HEK293 (cell line): ENCODE data around the gene SPRED2.

Experiments
- GFI1B ChIP-seq: fragments of 450-650 bp; formaldehyde crosslinking; IDR thresholded peaks from 2 replicates; pipeline ENCODE4 v1.5.1; 2016; ENCODE audit warnings: missing biosample characterization, missing genetic modification characterization
- ZBTB7A ChIP-seq: fragments of 450-650 bp; formaldehyde crosslinking; IDR thresholded peaks from 2 replicates; pipeline ENCODE4 v1.5.1; 2016; ENCODE audit warnings: low read depth, missing biosample characterization, missing genetic modification characterization
- ZEB2 ChIP-seq: fragments of 450-650 bp; formaldehyde crosslinking; IDR thresholded peaks from 2 replicates; pipeline ENCODE4 v1.5.1; 2016; ENCODE audit warnings: missing biosample characterization, missing genetic modification characterization
- ZNF10 ChIP-seq: fragments of 450-650 bp; formaldehyde crosslinking; IDR thresholded peaks from 2 replicates; pipeline ENCODE4 v1.5.1; 2017; ENCODE audit warnings: missing biosample characterization, missing genetic modification characterization
- ZNF138 ChIP-seq: fragments of 450-650 bp; formaldehyde crosslinking; IDR thresholded peaks from 2 replicates; pipeline ENCODE4 v1.5.1; 2016; ENCODE audit warnings: missing biosample characterization, missing genetic modification characterization, borderline replicate concordance
- ZNF654 ChIP-seq: fragments of 450-650 bp; formaldehyde crosslinking; IDR thresholded peaks from 2 replicates; pipeline ENCODE4 v1.5.1; 2016; ENCODE audit warnings: low read depth, missing biosample characterization, missing genetic modification characterization
- TF ChIP-seq, protein P1 (sequence below): fragments of 450-650 bp; formaldehyde crosslinking; IDR thresholded peaks from 2 replicates; pipeline ENCODE4 v1.5.1; 2016; ENCODE audit warnings: missing biosample characterization, missing genetic modification characterization
- TF ChIP-seq, protein P2 (sequence below): fragments of 450-650 bp; formaldehyde crosslinking; IDR thresholded peaks from 2 replicates; pipeline ENCODE4 v1.5.1; 2016; ENCODE audit warnings: missing biosample characterization, missing genetic modification characterization
- TF ChIP-seq, protein P3 (sequence below): fragments of 450-650 bp; formaldehyde crosslinking; IDR thresholded peaks from 2 replicates; pipeline ENCODE4 v1.5.1; 2016; ENCODE audit warnings: missing biosample characterization, missing genetic modification characterization

DNA sequence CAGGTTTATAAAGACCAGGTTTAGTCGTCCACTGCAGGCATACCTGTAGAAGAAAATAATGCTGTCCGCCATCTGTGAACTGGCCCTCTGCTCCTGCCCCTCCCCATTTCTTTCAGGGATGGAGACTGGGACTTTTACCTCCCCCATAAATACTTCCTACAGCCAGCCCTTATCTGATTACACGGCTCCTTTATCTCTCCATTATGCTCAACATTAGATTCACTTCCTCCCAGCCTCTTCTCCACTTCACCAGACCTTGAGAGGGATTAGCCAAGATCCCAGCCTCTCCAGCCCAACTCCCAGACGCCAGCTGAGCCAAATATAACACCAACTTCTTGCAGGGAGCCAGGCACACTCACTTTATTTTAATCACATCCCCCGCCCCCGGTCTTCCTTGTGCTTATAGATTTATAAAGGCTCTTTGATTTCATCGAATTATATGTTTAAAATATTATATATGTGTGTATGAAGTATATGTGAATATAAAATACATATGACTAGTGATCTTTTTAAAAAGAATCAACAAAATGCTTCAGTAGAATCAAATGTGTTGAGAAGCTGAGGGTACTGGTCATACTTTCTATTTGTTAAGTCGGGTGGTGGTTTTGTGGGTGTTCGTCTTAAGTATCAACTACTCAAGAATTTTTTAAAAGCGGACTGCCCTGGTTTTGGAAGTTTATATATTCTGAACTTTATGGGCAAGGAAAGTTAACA, 81.0 kb downstream of the SPRED2 start:
- TF ChIP-seq, protein P1, sequence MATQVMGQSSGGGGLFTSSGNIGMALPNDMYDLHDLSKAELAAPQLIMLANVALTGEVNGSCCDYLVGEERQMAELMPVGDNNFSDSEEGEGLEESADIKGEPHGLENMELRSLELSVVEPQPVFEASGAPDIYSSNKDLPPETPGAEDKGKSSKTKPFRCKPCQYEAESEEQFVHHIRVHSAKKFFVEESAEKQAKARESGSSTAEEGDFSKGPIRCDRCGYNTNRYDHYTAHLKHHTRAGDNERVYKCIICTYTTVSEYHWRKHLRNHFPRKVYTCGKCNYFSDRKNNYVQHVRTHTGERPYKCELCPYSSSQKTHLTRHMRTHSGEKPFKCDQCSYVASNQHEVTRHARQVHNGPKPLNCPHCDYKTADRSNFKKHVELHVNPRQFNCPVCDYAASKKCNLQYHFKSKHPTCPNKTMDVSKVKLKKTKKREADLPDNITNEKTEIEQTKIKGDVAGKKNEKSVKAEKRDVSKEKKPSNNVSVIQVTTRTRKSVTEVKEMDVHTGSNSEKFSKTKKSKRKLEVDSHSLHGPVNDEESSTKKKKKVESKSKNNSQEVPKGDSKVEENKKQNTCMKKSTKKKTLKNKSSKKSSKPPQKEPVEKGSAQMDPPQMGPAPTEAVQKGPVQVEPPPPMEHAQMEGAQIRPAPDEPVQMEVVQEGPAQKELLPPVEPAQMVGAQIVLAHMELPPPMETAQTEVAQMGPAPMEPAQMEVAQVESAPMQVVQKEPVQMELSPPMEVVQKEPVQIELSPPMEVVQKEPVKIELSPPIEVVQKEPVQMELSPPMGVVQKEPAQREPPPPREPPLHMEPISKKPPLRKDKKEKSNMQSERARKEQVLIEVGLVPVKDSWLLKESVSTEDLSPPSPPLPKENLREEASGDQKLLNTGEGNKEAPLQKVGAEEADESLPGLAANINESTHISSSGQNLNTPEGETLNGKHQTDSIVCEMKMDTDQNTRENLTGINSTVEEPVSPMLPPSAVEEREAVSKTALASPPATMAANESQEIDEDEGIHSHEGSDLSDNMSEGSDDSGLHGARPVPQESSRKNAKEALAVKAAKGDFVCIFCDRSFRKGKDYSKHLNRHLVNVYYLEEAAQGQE (tag by site-specific recombination) = no peak
- TF ChIP-seq, protein P2, sequence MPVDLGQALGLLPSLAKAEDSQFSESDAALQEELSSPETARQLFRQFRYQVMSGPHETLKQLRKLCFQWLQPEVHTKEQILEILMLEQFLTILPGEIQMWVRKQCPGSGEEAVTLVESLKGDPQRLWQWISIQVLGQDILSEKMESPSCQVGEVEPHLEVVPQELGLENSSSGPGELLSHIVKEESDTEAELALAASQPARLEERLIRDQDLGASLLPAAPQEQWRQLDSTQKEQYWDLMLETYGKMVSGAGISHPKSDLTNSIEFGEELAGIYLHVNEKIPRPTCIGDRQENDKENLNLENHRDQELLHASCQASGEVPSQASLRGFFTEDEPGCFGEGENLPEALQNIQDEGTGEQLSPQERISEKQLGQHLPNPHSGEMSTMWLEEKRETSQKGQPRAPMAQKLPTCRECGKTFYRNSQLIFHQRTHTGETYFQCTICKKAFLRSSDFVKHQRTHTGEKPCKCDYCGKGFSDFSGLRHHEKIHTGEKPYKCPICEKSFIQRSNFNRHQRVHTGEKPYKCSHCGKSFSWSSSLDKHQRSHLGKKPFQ = no peak
- TF ChIP-seq, protein P3, sequence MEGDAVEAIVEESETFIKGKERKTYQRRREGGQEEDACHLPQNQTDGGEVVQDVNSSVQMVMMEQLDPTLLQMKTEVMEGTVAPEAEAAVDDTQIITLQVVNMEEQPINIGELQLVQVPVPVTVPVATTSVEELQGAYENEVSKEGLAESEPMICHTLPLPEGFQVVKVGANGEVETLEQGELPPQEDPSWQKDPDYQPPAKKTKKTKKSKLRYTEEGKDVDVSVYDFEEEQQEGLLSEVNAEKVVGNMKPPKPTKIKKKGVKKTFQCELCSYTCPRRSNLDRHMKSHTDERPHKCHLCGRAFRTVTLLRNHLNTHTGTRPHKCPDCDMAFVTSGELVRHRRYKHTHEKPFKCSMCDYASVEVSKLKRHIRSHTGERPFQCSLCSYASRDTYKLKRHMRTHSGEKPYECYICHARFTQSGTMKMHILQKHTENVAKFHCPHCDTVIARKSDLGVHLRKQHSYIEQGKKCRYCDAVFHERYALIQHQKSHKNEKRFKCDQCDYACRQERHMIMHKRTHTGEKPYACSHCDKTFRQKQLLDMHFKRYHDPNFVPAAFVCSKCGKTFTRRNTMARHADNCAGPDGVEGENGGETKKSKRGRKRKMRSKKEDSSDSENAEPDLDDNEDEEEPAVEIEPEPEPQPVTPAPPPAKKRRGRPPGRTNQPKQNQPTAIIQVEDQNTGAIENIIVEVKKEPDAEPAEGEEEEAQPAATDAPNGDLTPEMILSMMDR (tag by site-specific recombination) = no peak
- TF ChIP-seq ZNF138 (tag by site-specific recombination) (no peak), ZEB2 (tag by site-specific recombination) (no peak), ZBTB7A (tag by site-specific recombination) (no peak), GFI1B (tag by site-specific recombination) (no peak), ZNF10 (tag by site-specific recombination) (no peak), ZNF654 (tag by site-specific recombination) (no peak)
